CD4-positive, alpha-beta T cell treated with Interferon gamma for 1 hour (primary cell): Measurements from ENCODE around the gene FSIP1.

Experiments
- DNase-seq: peaks from one replicate; pipeline ENCODE4 v3.0.0-alpha.2; 2020

FSIP1 gene

GRCh38 chr15:39714251-39714650 is 68.4 kb downstream of the FSIP1 start:
- DNase-seq = no peak

- no peak for DNase-seq
Observed at GRCh38 chr15:39713846-39714245, 68.8 kb downstream of the FSIP1 start.

GRCh38 chr15:39710681-39711080 is 72.0 kb downstream of the FSIP1 start:
- no peak for DNase-seq

GRCh38 chr15:39709941-39710340 is 72.7 kb downstream of the FSIP1 start:
- no peak for DNase-seq

- no peak for DNase-seq
Observed at GRCh38 chr15:39706206-39706605, 76.4 kb downstream of the FSIP1 start.

- no peak for DNase-seq
Observed at GRCh38 chr15:39704689-39705088, 78.0 kb downstream of the FSIP1 start.

GRCh38 chr15:39704235-39704634 is 78.4 kb downstream of the FSIP1 start:
- no peak for DNase-seq

- no peak for DNase-seq
Observed at GRCh38 chr15:39701988-39702387, 80.7 kb downstream of the FSIP1 start.

GRCh38 chr15:39700375-39700700 is 82.3 kb downstream of the FSIP1 start:
- no peak for DNase-seq

GRCh38 chr15:39699516-39700374 is 82.9 kb downstream of the FSIP1 start:
- DNase-seq = no peak

GRCh38 chr15:39698444-39699390 is 83.9 kb downstream of the FSIP1 start:
- no peak for DNase-seq

GRCh38 chr15:39697509-39697908 is 85.1 kb downstream of the FSIP1 start:
- no peak for DNase-seq

GRCh38 chr15:39695793-39696192 is 86.8 kb downstream of the FSIP1 start:
- no peak for DNase-seq

- no peak for DNase-seq
Observed at GRCh38 chr15:39692356-39693327, 90.0 kb downstream of the FSIP1 start.

GRCh38 chr15:39690881-39691634 is 91.6 kb downstream of the FSIP1 start:
- no peak for DNase-seq

- no peak for DNase-seq
Observed at GRCh38 chr15:39687965-39688364, 94.7 kb downstream of the FSIP1 start.

GRCh38 chr15:39685999-39686613 is 96.5 kb downstream of the FSIP1 start:
- DNase-seq = peak; percentile 4

GRCh38 chr15:39685367-39685766 is 97.3 kb downstream of the FSIP1 start:
- DNase-seq = no peak

- DNase-seq = no peak
Observed at GRCh38 chr15:39684233-39684632, 98.4 kb downstream of the FSIP1 start.

GRCh38 chr15:39682366-39682765 is 100.3 kb downstream of the FSIP1 start:
- DNase-seq = no peak

GRCh38 chr15:39680868-39681267 is 101.8 kb downstream of the FSIP1 start:
- no peak for DNase-seq
